ENCODE measurements around the gene UAP1L1. TPM values are rescaled to one million over a fixed set of nuclear protein-coding genes. Genes with fewer than 3 reads are reported as not detected.

The UAP1L1 gene
- total and polyA plus RNA-seq, 2 experiments from 2014 or later = 2.5 to 8.1 TPM

GRCh38 chr9:137039611-137040366, 37.5 kb upstream of the UAP1L1 start:
- Mint-ChIP-seq H3K36me3 (ENCODE audit: low read depth) (no peaks in the 10 kb centered on the region; the same call in 2 of the 3 replicates), H3K27ac (no peak overlapping the region), H3K9me3 (no peaks in the 10 kb centered on the region), H3K4me3 (no peak overlapping the region), H3K4me1 (peaks cover 2% of the 10 kb centered on the region; the same call in 1 of the 3 replicates), H3K27me3 (ENCODE audit: insufficient read depth, low read depth, poor library complexity) (peaks cover 8% of the 10 kb centered on the region)
- H4K20me1 ChIP-seq (replicated peaks; ENCODE audit: insufficient read depth) = no peaks in the 10 kb centered on the region; the same call in 1 of the 2 replicates
- H3K4me3 ChIP-seq = no peak overlapping the region
- peaks cover 4% of the 10 kb centered on the region; the same call in 1 of the 2 replicates for H3K79me2 ChIP-seq (replicated peaks; ENCODE audit: insufficient read depth)
- no peaks in the 10 kb centered on the region for H3F3A ChIP-seq (replicated peaks; ENCODE audit: low read depth)
- ATAC-seq (no peak), DNase-seq (ENCODE audit: low spot score) (no peak)
- TF ChIP-seq, protein P1, sequence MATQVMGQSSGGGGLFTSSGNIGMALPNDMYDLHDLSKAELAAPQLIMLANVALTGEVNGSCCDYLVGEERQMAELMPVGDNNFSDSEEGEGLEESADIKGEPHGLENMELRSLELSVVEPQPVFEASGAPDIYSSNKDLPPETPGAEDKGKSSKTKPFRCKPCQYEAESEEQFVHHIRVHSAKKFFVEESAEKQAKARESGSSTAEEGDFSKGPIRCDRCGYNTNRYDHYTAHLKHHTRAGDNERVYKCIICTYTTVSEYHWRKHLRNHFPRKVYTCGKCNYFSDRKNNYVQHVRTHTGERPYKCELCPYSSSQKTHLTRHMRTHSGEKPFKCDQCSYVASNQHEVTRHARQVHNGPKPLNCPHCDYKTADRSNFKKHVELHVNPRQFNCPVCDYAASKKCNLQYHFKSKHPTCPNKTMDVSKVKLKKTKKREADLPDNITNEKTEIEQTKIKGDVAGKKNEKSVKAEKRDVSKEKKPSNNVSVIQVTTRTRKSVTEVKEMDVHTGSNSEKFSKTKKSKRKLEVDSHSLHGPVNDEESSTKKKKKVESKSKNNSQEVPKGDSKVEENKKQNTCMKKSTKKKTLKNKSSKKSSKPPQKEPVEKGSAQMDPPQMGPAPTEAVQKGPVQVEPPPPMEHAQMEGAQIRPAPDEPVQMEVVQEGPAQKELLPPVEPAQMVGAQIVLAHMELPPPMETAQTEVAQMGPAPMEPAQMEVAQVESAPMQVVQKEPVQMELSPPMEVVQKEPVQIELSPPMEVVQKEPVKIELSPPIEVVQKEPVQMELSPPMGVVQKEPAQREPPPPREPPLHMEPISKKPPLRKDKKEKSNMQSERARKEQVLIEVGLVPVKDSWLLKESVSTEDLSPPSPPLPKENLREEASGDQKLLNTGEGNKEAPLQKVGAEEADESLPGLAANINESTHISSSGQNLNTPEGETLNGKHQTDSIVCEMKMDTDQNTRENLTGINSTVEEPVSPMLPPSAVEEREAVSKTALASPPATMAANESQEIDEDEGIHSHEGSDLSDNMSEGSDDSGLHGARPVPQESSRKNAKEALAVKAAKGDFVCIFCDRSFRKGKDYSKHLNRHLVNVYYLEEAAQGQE (IDR thresholded peaks at IDR 0.05; ENCODE audit: unreplicated experiment) = no peak
- TF ChIP-seq CREB1 (CRISPR knock-in tag; IDR thresholded peaks at IDR 0.05; ENCODE audit: low read depth) = no peak
- TF ChIP-seq STAT1 (IDR thresholded peaks at IDR 0.05; ENCODE audit: unreplicated experiment) = no peak
- TF ChIP-seq ZNF114 (CRISPR knock-in tag; IDR thresholded peaks at IDR 0.05) = no peak
- no peak for TF ChIP-seq ETS1 (IDR thresholded peaks at IDR 0.05)
- TF ChIP-seq POLR2AphosphoS5 (IDR thresholded peaks at IDR 0.05; ENCODE audit: low read depth) = no peak
- no peak for TF ChIP-seq ZNF331 (CRISPR knock-in tag; IDR thresholded peaks at IDR 0.05; ENCODE audit: low read depth)
- no peak for TF ChIP-seq EZH2phosphoT487 (IDR thresholded peaks at IDR 0.05; ENCODE audit: unreplicated experiment)
- TF ChIP-seq JUNB (IDR thresholded peaks at IDR 0.05; ENCODE audit: unreplicated experiment) = no peak
- TF ChIP-seq, protein P2, sequence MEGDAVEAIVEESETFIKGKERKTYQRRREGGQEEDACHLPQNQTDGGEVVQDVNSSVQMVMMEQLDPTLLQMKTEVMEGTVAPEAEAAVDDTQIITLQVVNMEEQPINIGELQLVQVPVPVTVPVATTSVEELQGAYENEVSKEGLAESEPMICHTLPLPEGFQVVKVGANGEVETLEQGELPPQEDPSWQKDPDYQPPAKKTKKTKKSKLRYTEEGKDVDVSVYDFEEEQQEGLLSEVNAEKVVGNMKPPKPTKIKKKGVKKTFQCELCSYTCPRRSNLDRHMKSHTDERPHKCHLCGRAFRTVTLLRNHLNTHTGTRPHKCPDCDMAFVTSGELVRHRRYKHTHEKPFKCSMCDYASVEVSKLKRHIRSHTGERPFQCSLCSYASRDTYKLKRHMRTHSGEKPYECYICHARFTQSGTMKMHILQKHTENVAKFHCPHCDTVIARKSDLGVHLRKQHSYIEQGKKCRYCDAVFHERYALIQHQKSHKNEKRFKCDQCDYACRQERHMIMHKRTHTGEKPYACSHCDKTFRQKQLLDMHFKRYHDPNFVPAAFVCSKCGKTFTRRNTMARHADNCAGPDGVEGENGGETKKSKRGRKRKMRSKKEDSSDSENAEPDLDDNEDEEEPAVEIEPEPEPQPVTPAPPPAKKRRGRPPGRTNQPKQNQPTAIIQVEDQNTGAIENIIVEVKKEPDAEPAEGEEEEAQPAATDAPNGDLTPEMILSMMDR (conservative IDR thresholded peaks at IDR 0.05; ENCODE audit: low read depth in 2 of 2) = no peak
- TF ChIP-seq EZH2 (IDR thresholded peaks at IDR 0.05; ENCODE audit: low read depth, unreplicated experiment) = no peak
- no peak for TF ChIP-seq NANOG (IDR thresholded peaks at IDR 0.05; ENCODE audit: borderline replicate concordance)
- TF ChIP-seq, protein P3, sequence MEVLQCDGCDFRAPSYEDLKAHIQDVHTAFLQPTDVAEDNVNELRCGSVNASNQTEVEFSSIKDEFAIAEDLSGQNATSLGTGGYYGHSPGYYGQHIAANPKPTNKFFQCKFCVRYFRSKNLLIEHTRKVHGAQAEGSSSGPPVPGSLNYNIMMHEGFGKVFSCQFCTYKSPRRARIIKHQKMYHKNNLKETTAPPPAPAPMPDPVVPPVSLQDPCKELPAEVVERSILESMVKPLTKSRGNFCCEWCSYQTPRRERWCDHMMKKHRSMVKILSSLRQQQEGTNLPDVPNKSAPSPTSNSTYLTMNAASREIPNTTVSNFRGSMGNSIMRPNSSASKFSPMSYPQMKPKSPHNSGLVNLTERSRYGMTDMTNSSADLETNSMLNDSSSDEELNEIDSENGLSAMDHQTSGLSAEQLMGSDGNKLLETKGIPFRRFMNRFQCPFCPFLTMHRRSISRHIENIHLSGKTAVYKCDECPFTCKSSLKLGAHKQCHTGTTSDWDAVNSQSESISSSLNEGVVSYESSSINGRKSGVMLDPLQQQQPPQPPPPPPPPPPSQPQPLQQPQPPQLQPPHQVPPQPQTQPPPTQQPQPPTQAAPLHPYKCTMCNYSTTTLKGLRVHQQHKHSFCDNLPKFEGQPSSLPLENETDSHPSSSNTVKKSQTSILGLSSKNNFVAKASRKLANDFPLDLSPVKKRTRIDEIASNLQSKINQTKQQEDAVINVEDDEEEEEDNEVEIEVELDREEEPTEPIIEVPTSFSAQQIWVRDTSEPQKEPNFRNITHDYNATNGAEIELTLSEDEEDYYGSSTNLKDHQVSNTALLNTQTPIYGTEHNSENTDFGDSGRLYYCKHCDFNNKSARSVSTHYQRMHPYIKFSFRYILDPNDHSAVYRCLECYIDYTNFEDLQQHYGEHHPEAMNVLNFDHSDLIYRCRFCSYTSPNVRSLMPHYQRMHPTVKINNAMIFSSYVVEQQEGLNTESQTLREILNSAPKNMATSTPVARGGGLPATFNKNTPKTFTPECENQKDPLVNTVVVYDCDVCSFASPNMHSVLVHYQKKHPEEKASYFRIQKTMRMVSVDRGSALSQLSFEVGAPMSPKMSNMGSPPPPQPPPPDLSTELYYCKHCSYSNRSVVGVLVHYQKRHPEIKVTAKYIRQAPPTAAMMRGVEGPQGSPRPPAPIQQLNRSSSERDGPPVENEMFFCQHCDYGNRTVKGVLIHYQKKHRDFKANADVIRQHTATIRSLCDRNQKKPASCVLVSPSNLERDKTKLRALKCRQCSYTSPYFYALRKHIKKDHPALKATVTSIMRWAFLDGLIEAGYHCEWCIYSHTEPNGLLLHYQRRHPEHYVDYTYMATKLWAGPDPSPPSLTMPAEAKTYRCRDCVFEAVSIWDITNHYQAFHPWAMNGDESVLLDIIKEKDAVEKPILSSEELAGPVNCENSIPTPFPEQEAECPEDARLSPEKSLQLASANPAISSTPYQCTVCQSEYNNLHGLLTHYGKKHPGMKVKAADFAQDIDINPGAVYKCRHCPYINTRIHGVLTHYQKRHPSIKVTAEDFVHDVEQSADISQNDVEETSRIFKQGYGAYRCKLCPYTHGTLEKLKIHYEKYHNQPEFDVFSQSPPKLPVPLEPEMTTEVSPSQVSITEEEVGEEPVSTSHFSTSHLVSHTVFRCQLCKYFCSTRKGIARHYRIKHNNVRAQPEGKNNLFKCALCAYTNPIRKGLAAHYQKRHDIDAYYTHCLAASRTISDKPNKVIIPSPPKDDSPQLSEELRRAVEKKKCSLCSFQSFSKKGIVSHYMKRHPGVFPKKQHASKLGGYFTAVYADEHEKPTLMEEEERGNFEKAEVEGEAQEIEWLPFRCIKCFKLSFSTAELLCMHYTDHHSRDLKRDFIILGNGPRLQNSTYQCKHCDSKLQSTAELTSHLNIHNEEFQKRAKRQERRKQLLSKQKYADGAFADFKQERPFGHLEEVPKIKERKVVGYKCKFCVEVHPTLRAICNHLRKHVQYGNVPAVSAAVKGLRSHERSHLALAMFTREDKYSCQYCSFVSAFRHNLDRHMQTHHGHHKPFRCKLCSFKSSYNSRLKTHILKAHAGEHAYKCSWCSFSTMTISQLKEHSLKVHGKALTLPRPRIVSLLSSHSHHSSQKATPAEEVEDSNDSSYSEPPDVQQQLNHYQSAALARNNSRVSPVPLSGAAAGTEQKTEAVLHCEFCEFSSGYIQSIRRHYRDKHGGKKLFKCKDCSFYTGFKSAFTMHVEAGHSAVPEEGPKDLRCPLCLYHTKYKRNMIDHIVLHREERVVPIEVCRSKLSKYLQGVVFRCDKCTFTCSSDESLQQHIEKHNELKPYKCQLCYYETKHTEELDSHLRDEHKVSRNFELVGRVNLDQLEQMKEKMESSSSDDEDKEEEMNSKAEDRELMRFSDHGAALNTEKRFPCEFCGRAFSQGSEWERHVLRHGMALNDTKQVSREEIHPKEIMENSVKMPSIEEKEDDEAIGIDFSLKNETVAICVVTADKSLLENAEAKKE (CRISPR knock-in tag; IDR thresholded peaks at IDR 0.05) = no peak
- H3K9me2 ChIP-seq (ENCODE audit: insufficient read depth) = no peaks in the 10 kb centered on the region
- H3K27me3 ChIP-seq (ENCODE audit: insufficient read depth) = peaks cover 6% of the 10 kb centered on the region
- H3K36me3 ChIP-seq (ENCODE audit: insufficient read depth) = no peaks in the 10 kb centered on the region
- no peak overlapping the region for H2AFZ ChIP-seq
- H3K27ac ChIP-seq (ENCODE audit: low read depth) = no peak overlapping the region
- peaks cover 2% of the 10 kb centered on the region; the same call in 1 of the 2 replicates for H3K4me1 ChIP-seq (ENCODE audit: insufficient read depth)
- no peak overlapping the region for H3K4me2 ChIP-seq

Data from GM23338 (cell line).